GM12878 (cell line): Measurements from ENCODE around the gene MUC5B.
"Not testable (repeated sequence)": the region's sequence is repeated elsewhere in the genome, so short reads cannot be mapped to it uniquely, and the experiment has no call there.

Experiments used
- GABPA ChIP-seq: IDR thresholded peaks from 2 replicates; pipeline ENCODE4 v1.6.1; 2014; ENCODE audit warnings: antibody characterized with exemption, low read depth, mild to moderate bottlenecking, inconsistent platforms
- ZBTB33 ChIP-seq: fragments of 450-650 bp; IDR thresholded peaks from 2 replicates; pipeline ENCODE4 v1.6.1; 2017; ENCODE audit warnings: mild to moderate bottlenecking

- not testable (repeated sequence) for TF ChIP-seq ZBTB33, GABPA
Observed at GRCh38 chr11:1250411-1250810, 27.5 kb downstream of the MUC5B start.
